HepG2 (cell line): ENCODE measurements around the gene ZNF189. TPM values are rescaled to one million over a fixed set of nuclear protein-coding genes. Genes with fewer than 3 reads are reported as not detected.

Experiments used
- ATAD3A ChIP-seq: sonication (generic); formaldehyde crosslinking; IDR thresholded peaks from 2 replicates; pipeline ENCODE4 v1.4.0; 2020; ENCODE audit warnings: missing genetic modification reagents
- CENPT ChIP-seq: sonication (generic); formaldehyde crosslinking; IDR thresholded peaks from 2 replicates; pipeline ENCODE4 v1.8.0; 2022; ENCODE audit warnings: low read depth, mild to moderate bottlenecking, moderate library complexity, missing genetic modification reagents
- DPF2 ChIP-seq: sonication (generic); formaldehyde crosslinking; IDR thresholded peaks from 2 replicates; pipeline ENCODE4 v1.4.0; 2020; ENCODE audit warnings: mild to moderate bottlenecking, low read depth, missing genetic modification reagents, borderline replicate concordance
- FOXC1 ChIP-seq: sonication (generic); formaldehyde crosslinking; IDR thresholded peaks from 2 replicates; pipeline ENCODE4 v1.8.0; 2022; ENCODE audit warnings: mild to moderate bottlenecking, missing genetic modification reagents, borderline replicate concordance
- FOXP4 ChIP-seq: sonication (generic); formaldehyde crosslinking; IDR thresholded peaks from 2 replicates; pipeline ENCODE4 v1.4.0; 2020; ENCODE audit warnings: missing genetic modification reagents
- GLI4 ChIP-seq: sonication (generic); formaldehyde crosslinking; IDR thresholded peaks from 2 replicates; pipeline ENCODE4 v1.5.1; 2020; ENCODE audit warnings: missing genetic modification reagents, mild to moderate bottlenecking, moderate library complexity, borderline replicate concordance
- MED8 ChIP-seq: sonication (generic); formaldehyde crosslinking; IDR thresholded peaks from 2 replicates; pipeline ENCODE4 v1.8.1; 2023; ENCODE audit warnings: mild to moderate bottlenecking, missing genetic modification reagents; ENCODE audit not compliant: insufficient replicate concordance
- SNAPC5 ChIP-seq: sonication (generic); formaldehyde crosslinking; IDR thresholded peaks from 2 replicates; pipeline ENCODE4 v1.8.1; 2023; ENCODE audit warnings: mild to moderate bottlenecking, missing genetic modification reagents, borderline replicate concordance
- SNRNP70 ChIP-seq: fragments of 200-400 bp; formaldehyde crosslinking; IDR thresholded peaks from 2 replicates; pipeline ENCODE4 v1.6.1; 2017; ENCODE audit warnings: mild to moderate bottlenecking, low read depth, low read length, moderate library complexity
- YEATS4 ChIP-seq: sonication (generic); formaldehyde crosslinking; IDR thresholded peaks from 2 replicates; pipeline ENCODE4 v1.4.0; 2020; ENCODE audit warnings: missing genetic modification reagents, borderline replicate concordance
- ZBED4 ChIP-seq: sonication (generic); formaldehyde crosslinking; IDR thresholded peaks from 2 replicates; pipeline ENCODE4 v1.4.0; 2020; ENCODE audit warnings: missing genetic modification reagents, borderline replicate concordance
- ZBTB20 ChIP-seq: sonication (generic); formaldehyde crosslinking; IDR thresholded peaks from 2 replicates; pipeline ENCODE4 v1.8.1; 2023; ENCODE audit warnings: missing genetic modification reagents, low read depth, mild to moderate bottlenecking, borderline replicate concordance
- ZBTB44 ChIP-seq: sonication (generic); formaldehyde crosslinking; IDR thresholded peaks from 2 replicates; pipeline ENCODE4 v1.4.0; 2020; ENCODE audit warnings: missing genetic modification reagents
- ZNF17 ChIP-seq: sonication (generic); formaldehyde crosslinking; IDR thresholded peaks from 2 replicates; pipeline ENCODE4 v1.5.0; 2020; ENCODE audit warnings: mild to moderate bottlenecking, missing genetic modification reagents
- ZNF235 ChIP-seq: sonication (generic); formaldehyde crosslinking; IDR thresholded peaks from 2 replicates; pipeline ENCODE4 v1.8.1; 2023; ENCODE audit warnings: mild to moderate bottlenecking, missing genetic modification reagents, borderline replicate concordance
- ZNF354B ChIP-seq: sonication (generic); formaldehyde crosslinking; IDR thresholded peaks from 2 replicates; pipeline ENCODE4 v1.8.0; 2022; ENCODE audit warnings: mild to moderate bottlenecking, missing genetic modification reagents
- ZNF362 ChIP-seq: sonication (generic); formaldehyde crosslinking; IDR thresholded peaks from 2 replicates; pipeline ENCODE4 v1.4.0; 2020; ENCODE audit warnings: missing genetic modification reagents, mild to moderate bottlenecking, borderline replicate concordance
- ZSCAN29 ChIP-seq: sonication (generic); formaldehyde crosslinking; conservative IDR thresholded peaks from 2 replicates; pipeline ENCODE4 v1.4.0; 2020; ENCODE audit warnings: mild to moderate bottlenecking, missing genetic modification reagents
- polyA plus RNA-seq, 8 experiments: library from polyadenylated mRNA; depleted of rRNA in 3 of 8; stranded (reverse) in 7 of 8; unstranded in 1 of 8; fragments of >200 nt; fragmentation: Illumina TruSeq in 4 of 8; extraction: Trizol in 4 of 8; gene quantifications; 2 replicates each; pipeline versions ENCODE4 v1.2.1 to v1.2.3, GENCODE V29; 2011 to 2016; ENCODE audit warnings: low read depth in 4 of 8, missing spikeins in 1 of 8, mixed read lengths in 1 of 8; ENCODE audit not compliant: insufficient read depth in 1 of 8
- total RNA-seq, 5 experiments: library from RNA; depleted of rRNA; stranded (reverse); fragments of >200 nt; fragmentation: Illumina TruSeq; extraction: Trizol; gene quantifications; 2 replicates each; pipeline ENCODE4 v1.2.3, GENCODE V29; 2016; ENCODE audit warnings: low read depth in 1 of 5

ZNF189 gene
- total and polyA plus RNA-seq, 2 of the 13 experiments (the other 11 are each of a cell fraction or from before 2014, with no cell fraction given) = 8.4 to 50.0 TPM

GRCh38 chr9:101398068-101398929 is at the start of gene ZNF189, which contains the start of gene MRPL50 (continued):
- TF ChIP-seq DPF2 (CRISPR knock-in tag) (0 out of 2 replicates have a peak, but pooled peaks have one; percentile 33), YEATS4 (CRISPR knock-in tag) (peak; percentile 76; the same call in 1 of the 2 replicates), MED8 (peak; percentile 20), FOXC1 (CRISPR knock-in tag) (peak; percentile 46; the same call in 1 of the 2 replicates), ZNF235 (CRISPR knock-in tag) (no peak), ZBTB44 (peak; percentile 28; the same call in 1 of the 2 replicates), ATAD3A (no peak), ZBED4 (CRISPR knock-in tag) (no peak; the same call in 1 of the 2 replicates), GLI4 (CRISPR knock-in tag) (no peak; the same call in 1 of the 2 replicates), SNAPC5 (CRISPR knock-in tag) (no peak), ZNF354B (CRISPR knock-in tag) (peak; percentile 82; the same call in 1 of the 2 replicates), CENPT (no peak), ZNF17 (0 out of 2 replicates have a peak, but pooled peaks have one; percentile 6), ZBTB20 (CRISPR knock-in tag) (peak; percentile 49), FOXP4 (no peak; the same call in 1 of the 2 replicates), ZSCAN29 (no peak), SNRNP70 (no peak), ZNF362 (CRISPR knock-in tag) (no peak; the same call in 1 of the 2 replicates)
